Testis (tissue), 3 donors: ENCODE data around the gene TMEM182. TPM values are rescaled to one million over a fixed set of nuclear protein-coding genes. Genes with fewer than 3 reads are reported as not detected.

Source experiments
- DNase-seq: peaks from one replicate; pipeline ENCODE4 v3.0.0-alpha.2; 2019
- H3K27ac ChIP-seq, 2 donors: fragments of 200-600 bp; sonication (generic); one replicate each; pipeline ENCODE4 v1.5.1; 2019
- H3K27me3 ChIP-seq: fragments of 200-600 bp; sonication (generic); one replicate; pipeline ENCODE4 v1.5.1; 2019
- H3K36me3 ChIP-seq: fragments of 200-600 bp; sonication (generic); one replicate; pipeline ENCODE4 v1.5.1; 2017; ENCODE audit warnings: low read depth; ENCODE audit errors: missing control alignments
- H3K4me1 ChIP-seq: fragments of 200-600 bp; sonication (generic); one replicate; pipeline ENCODE4 v1.5.1; 2019
- H3K4me3 ChIP-seq, 2 donors: fragments of 200-600 bp; sonication (generic); one replicate each; pipeline ENCODE4 v1.5.1; 2017 to 2019
- H3K9me3 ChIP-seq: fragments of 200-600 bp; sonication (generic); one replicate; pipeline ENCODE4 v1.5.1; 2017
- CTCF ChIP-seq, 3 experiments: fragments of 450-650 bp in 2 of 3; fragments of 200-600 bp in 1 of 3; sonication (generic) in 1 of 3; IDR thresholded peaks; one replicate each; pipeline ENCODE4 v1.5.1; 2016 to 2019; ENCODE audit warnings: antibody characterized with exemption in 3 of 3, mild to moderate bottlenecking in 2 of 3, moderate library complexity in 1 of 3
- POLR2A ChIP-seq: fragments of 450-650 bp; IDR thresholded peaks from one replicate; pipeline ENCODE4 v1.6.1; 2017; ENCODE audit warnings: antibody characterized with exemption, mild to moderate bottlenecking, moderate library complexity
- WGBS, 2 donors: methylation state at CpG; one replicate each; pipeline ENCODE4 v1.1.5; 2018; 5-methylcytosine and 5-hydroxymethylcytosine counted together
- intact Hi-C: fragments of 100-400 bp; cut with DNase I; formaldehyde crosslinking; loops from one replicate; pipeline ENCODE4 v1.15.1; 2023; ENCODE audit warnings: low total_unique reads
- polyA plus RNA-seq: library from polyadenylated mRNA; stranded (reverse); fragments of 350-450 nt; fragmentation: Illumina TruSeq; extraction: RNeasy Lipid Tissue Mini Kit (QIAGEN cat#74804); gene quantifications from one replicate; pipeline ENCODE4 v1.2.3, GENCODE V29; 2014; ENCODE audit warnings: low read depth, low replicate concordance; ENCODE audit not compliant: insufficient read depth
- total RNA-seq, 2 donors: library from RNA; depleted of rRNA; stranded (reverse); fragments of >200 nt; gene quantifications; one replicate each; pipeline ENCODE4 v1.2.3, GENCODE V29; 2016

The TMEM182 gene
- total and polyA plus RNA-seq, 3 donors from 2014 or later, result 3.0 to 4.1 (median 3.6) TPM

- Histone ChIP-seq H3K27ac (peak overlapping the region; percentile 71 to 76), H3K9me3 (no peaks in the 10 kb centered on the region), H3K4me3 (peak overlapping the region; percentile 78 to 88), H3K27me3 (no peaks in the 10 kb centered on the region), H3K36me3 (no peaks in the 10 kb centered on the region), H3K4me1 (peaks cover 7% of the 10 kb centered on the region)
- peak; percentile 91 for DNase-seq
- WGBS, 2 donors, result 0% methylated on average over 42 to 52 of the region's 52 CpGs
- no peak for TF ChIP-seq CTCF (IDR thresholded peaks at IDR 0.05)
- no peak for TF ChIP-seq POLR2A
- intact Hi-C loops, result no loop called here
Observed at GRCh38 chr2:102736410-102737409, 25.1 kb upstream of the TMEM182 start.

DNA sequence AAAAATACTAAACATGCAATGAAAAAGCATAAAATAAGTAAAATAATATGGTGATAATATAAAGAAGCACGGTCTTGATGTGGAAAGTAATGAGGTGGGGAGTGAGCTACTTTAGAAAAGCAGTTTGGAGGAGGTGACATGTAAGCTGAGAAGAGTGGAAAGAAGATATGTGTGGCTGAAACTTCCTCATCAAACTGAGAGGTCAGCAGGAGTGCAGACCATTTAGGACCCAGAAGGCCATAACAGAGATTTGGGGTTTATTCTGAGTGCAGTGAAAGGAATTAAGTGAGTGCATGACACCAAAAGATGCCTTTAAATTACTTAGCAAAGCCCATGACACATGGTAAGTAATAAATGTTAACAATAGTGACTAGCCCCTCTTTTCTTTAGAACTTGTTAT lies 24.4 kb upstream of the TMEM182 start:
- 52 to 54% methylated on average over 1 of the region's 1 CpG for WGBS, 2 donors
- TF ChIP-seq CTCF (IDR thresholded peaks at IDR 0.05), result no peak
- TF ChIP-seq POLR2A, result no peak

DNA sequence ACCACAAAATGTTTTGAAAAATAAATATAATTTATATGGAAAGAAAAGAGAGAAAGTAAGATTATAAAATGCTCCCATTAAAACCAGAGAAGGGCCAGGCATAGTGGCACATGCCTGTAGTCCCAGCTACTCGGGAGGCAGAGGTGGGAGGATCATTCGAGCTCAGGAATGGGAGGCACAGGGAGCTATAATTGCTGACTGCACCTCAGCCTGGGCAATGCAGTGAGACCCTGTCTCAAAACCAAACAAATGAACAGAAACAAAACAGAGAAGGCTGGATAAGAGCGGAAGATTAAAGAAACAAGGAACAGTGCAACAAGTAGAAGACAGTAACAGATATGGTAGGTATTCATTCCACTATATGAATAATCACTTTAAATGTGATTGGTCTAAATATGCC lies 18.6 kb upstream of the TMEM182 start:
- H3K4me1 ChIP-seq, result no peaks in the 10 kb centered on the region
- intact Hi-C loops, result no loop called here
- no peak for TF ChIP-seq POLR2A
- no peak for DNase-seq
- H3K9me3 ChIP-seq, result no peaks in the 10 kb centered on the region
- no peaks in the 10 kb centered on the region for H3K27me3 ChIP-seq
- H3K36me3 ChIP-seq, result no peaks in the 10 kb centered on the region
- H3K4me3 ChIP-seq, result no peak overlapping the region
- no peak overlapping the region for H3K27ac ChIP-seq
- WGBS, 2 donors, result 90 to 95% methylated on average over 3 of the region's 3 CpGs

More for the DNA sequence above, 24.4 kb upstream of the TMEM182 start:
- H3K36me3 ChIP-seq, result no peaks in the 10 kb centered on the region
- intact Hi-C loops, result no loop called here
- no peak for DNase-seq
- no peaks in the 10 kb centered on the region for H3K27me3 ChIP-seq
- H3K27ac ChIP-seq, result no peak overlapping the region
- peak overlapping the region in 1 of 2 donors; percentile 88 for H3K4me3 ChIP-seq
- no peaks in the 10 kb centered on the region for H3K9me3 ChIP-seq
- H3K4me1 ChIP-seq, result peaks cover 7% of the 10 kb centered on the region

DNA sequence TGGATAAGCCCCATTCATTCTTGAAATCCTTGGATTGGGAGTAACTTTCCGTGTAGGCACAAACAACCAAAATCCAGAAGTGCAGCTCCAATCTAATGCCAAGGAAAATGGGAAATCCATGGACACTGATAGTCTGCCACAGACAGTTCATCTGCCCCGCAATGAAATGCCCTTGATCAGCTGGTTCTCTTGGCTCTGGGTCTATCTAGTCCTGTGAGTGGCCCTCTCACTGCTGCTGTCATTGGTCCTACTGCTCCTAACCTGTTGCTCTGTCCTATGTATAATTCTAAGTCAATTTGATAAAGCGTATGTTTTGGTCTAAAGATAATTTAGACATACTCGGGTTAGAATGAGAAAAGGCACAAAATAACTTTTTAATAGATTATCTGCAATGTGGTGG lies 13.7 kb upstream of the TMEM182 start:
- Histone ChIP-seq H3K27ac (no peak overlapping the region), H3K4me1 (no peaks in the 10 kb centered on the region), H3K27me3 (no peaks in the 10 kb centered on the region), H3K9me3 (no peaks in the 10 kb centered on the region), H3K36me3 (no peaks in the 10 kb centered on the region), H3K4me3 (no peak overlapping the region)
- WGBS, 2 donors, result 67 to 73% methylated on average over 4 of the region's 4 CpGs
- DNase-seq, result no peak
- TF ChIP-seq CTCF (IDR thresholded peaks at IDR 0.05), result no peak
- TF ChIP-seq POLR2A, result no peak
- intact Hi-C loops, result no loop called here

DNA sequence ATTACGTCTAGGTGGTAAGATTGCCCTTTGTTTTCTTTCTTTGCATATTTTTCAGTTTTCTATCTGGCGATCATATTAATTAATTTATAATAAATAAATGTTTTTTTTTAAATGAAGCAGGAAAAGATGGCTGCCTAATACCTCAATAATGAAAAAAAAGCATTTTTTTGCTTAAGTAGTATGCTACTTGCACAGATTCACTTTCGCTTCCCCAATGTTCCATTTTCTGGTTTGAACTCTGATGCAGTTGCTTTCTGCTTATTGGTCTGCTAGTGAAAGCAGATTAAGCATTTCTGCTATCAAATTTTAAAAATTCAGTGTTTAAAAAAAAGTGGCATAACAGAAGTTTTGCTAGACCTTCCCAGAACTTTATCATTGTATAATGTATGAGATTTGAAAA lies 11.9 kb upstream of the TMEM182 start:
- TF ChIP-seq CTCF (IDR thresholded peaks at IDR 0.05), result no peak
- no peak for TF ChIP-seq POLR2A
- Histone ChIP-seq H3K9me3 (no peaks in the 10 kb centered on the region), H3K4me3 (no peak overlapping the region), H3K4me1 (no peaks in the 10 kb centered on the region), H3K27ac (no peak overlapping the region), H3K27me3 (no peaks in the 10 kb centered on the region), H3K36me3 (no peaks in the 10 kb centered on the region)
- no peak for DNase-seq
- 81 to 85% methylated on average over 3 of the region's 3 CpGs for WGBS, 2 donors
- intact Hi-C loops, result no loop called here
